Adrenal gland (tissue), 5 donors: ENCODE data around the gene KTN1.

Source experiments
- CTCF ChIP-seq, 6 experiments: fragments of 450-650 bp in 4 of 6; fragments of 200-600 bp in 2 of 6; sonication (generic) in 1 of 6; IDR thresholded peaks; 1 replicate in 5 of 6; 2 replicates in 1 of 6; pipeline versions ENCODE4 v1.5.1 to v1.8.0; 2016 to 2021; ENCODE audit warnings: antibody characterized with exemption in 6 of 6, mild to moderate bottlenecking in 2 of 6, moderate library complexity in 1 of 6
- POLR2A ChIP-seq, 2 donors: fragments of 450-650 bp; IDR thresholded peaks; one replicate each; pipeline ENCODE4 v1.6.1; 2017; ENCODE audit warnings: antibody characterized with exemption in 2 of 2, mild to moderate bottlenecking in 2 of 2, moderate library complexity in 1 of 2
- donor health status: DM: no; HTN: no; CAD: no.

- TF ChIP-seq CTCF (IDR thresholded peaks at IDR 0.05) (no peak), POLR2A (IDR thresholded peaks at IDR 0.05) (no peak)
These were observed 137.6 kb downstream of the KTN1 start for GRCh38 chr14:55717621-55718020.
